ENCODE measurements around the gene DRAM2. TPM values are rescaled to one million over a fixed set of nuclear protein-coding genes. Genes with fewer than 3 reads are reported as not detected.

The DRAM2 gene
- total and polyA plus RNA-seq, 9 of the 15 experiments (the other 6 are each of a cell fraction or from before 2014, with no cell fraction given), result 29.0 to 161 (median 53.5) TPM

DNA sequence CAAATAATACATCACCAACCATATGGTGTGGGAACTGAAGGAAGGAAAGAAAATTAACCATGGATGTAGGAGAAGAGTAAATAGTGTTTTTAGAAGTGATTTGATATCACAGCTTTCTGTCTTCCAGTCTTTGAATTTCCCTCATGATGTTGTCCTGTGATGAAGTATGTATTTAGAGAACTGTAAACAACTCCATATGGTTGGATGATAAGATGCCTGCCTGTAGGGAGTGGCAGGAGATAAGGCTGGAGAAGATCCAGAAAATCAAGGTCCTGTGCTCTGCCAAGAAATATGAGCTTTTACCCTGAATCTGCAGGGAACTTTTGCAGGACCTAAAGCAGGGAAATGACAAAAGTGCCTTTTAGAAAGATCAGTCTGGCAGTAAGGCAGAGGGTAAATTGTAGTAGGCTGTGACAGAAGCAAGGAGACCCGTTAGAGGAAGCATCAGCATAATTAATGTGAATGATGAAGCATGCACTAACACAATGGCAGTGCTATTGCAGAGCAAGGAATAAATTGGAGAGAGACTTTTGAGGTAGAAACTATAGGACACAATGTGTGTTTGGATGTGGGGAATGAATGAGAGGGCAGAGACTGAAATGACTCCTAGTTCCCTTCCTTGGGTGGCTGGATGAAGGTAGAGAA lies 22.1 kb upstream of the DRAM2 start (continued):
- TF ChIP-seq, protein P1, sequence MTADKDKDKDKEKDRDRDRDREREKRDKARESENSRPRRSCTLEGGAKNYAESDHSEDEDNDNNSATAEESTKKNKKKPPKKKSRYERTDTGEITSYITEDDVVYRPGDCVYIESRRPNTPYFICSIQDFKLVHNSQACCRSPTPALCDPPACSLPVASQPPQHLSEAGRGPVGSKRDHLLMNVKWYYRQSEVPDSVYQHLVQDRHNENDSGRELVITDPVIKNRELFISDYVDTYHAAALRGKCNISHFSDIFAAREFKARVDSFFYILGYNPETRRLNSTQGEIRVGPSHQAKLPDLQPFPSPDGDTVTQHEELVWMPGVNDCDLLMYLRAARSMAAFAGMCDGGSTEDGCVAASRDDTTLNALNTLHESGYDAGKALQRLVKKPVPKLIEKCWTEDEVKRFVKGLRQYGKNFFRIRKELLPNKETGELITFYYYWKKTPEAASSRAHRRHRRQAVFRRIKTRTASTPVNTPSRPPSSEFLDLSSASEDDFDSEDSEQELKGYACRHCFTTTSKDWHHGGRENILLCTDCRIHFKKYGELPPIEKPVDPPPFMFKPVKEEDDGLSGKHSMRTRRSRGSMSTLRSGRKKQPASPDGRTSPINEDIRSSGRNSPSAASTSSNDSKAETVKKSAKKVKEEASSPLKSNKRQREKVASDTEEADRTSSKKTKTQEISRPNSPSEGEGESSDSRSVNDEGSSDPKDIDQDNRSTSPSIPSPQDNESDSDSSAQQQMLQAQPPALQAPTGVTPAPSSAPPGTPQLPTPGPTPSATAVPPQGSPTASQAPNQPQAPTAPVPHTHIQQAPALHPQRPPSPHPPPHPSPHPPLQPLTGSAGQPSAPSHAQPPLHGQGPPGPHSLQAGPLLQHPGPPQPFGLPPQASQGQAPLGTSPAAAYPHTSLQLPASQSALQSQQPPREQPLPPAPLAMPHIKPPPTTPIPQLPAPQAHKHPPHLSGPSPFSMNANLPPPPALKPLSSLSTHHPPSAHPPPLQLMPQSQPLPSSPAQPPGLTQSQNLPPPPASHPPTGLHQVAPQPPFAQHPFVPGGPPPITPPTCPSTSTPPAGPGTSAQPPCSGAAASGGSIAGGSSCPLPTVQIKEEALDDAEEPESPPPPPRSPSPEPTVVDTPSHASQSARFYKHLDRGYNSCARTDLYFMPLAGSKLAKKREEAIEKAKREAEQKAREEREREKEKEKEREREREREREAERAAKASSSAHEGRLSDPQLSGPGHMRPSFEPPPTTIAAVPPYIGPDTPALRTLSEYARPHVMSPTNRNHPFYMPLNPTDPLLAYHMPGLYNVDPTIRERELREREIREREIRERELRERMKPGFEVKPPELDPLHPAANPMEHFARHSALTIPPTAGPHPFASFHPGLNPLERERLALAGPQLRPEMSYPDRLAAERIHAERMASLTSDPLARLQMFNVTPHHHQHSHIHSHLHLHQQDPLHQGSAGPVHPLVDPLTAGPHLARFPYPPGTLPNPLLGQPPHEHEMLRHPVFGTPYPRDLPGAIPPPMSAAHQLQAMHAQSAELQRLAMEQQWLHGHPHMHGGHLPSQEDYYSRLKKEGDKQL (CRISPR knock-in tag; IDR thresholded peaks at IDR 0.05; ENCODE audit: borderline replicate concordance), result no peak
- TF ChIP-seq ZNF134 (CRISPR knock-in tag; conservative IDR thresholded peaks at IDR 0.05), result peak; percentile 65
- TF ChIP-seq ZNF140 (CRISPR knock-in tag; IDR thresholded peaks at IDR 0.05), result no peak
- TF ChIP-seq, protein P2, sequence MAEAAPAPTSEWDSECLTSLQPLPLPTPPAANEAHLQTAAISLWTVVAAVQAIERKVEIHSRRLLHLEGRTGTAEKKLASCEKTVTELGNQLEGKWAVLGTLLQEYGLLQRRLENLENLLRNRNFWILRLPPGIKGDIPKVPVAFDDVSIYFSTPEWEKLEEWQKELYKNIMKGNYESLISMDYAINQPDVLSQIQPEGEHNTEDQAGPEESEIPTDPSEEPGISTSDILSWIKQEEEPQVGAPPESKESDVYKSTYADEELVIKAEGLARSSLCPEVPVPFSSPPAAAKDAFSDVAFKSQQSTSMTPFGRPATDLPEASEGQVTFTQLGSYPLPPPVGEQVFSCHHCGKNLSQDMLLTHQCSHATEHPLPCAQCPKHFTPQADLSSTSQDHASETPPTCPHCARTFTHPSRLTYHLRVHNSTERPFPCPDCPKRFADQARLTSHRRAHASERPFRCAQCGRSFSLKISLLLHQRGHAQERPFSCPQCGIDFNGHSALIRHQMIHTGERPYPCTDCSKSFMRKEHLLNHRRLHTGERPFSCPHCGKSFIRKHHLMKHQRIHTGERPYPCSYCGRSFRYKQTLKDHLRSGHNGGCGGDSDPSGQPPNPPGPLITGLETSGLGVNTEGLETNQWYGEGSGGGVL (CRISPR knock-in tag; IDR thresholded peaks at IDR 0.05), result no peak
- TF ChIP-seq TGIF2 (CRISPR knock-in tag; IDR thresholded peaks at IDR 0.05), result no peak
- TF ChIP-seq MAFG (tag; conservative IDR thresholded peaks at IDR 0.05), result peak; percentile 12; the same call in 1 of the 2 replicates
- TF ChIP-seq SIRT6 (IDR thresholded peaks at IDR 0.05; ENCODE audit: low read depth, low read length), result no peak
- TF ChIP-seq ZMIZ1 (IDR thresholded peaks at IDR 0.05; ENCODE audit: low read depth in 2 of 2, low read length in 2 of 2), result peak in 1 of 2 experiments; percentile 94; a peak in 2 of 4 replicates
- no peak for TF ChIP-seq RHOXF2B (CRISPR knock-in tag; conservative IDR thresholded peaks at IDR 0.05)
- 0 out of 2 replicates have a peak, but pooled peaks have one; percentile 39 for TF ChIP-seq ZNF41 (CRISPR knock-in tag; conservative IDR thresholded peaks at IDR 0.05)
- no peak for TF ChIP-seq ZNF217 (CRISPR knock-in tag; IDR thresholded peaks at IDR 0.05)
- peak; percentile 98 for TF ChIP-seq SMARCC2 (IDR thresholded peaks at IDR 0.05; ENCODE audit: low read depth)
- TF ChIP-seq ZNF12 (CRISPR knock-in tag; IDR thresholded peaks at IDR 0.05), result no peak
- no peak for TF ChIP-seq POU5F1 (IDR thresholded peaks at IDR 0.05; ENCODE audit: borderline replicate concordance, low read depth, low read length, partially characterized antibody)
- TF ChIP-seq SMARCB1 (IDR thresholded peaks at IDR 0.05; ENCODE audit: insufficient read length, low read depth), result no peak

Measured in K562 (cell line).